Mesodermal cell (in vitro differentiated cells): ENCODE measurements around the gene NUDT14.

Experiments
- H3K27ac ChIP-seq: 2 replicates; pipeline ENCODE4 v1.7.0; 2013; ENCODE audit warnings: mild to moderate bottlenecking, low read depth, low read length, moderate library complexity; ENCODE audit not compliant: severe bottlenecking
- H3K36me3 ChIP-seq: 2 replicates; pipeline ENCODE4 v1.7.1; 2013; ENCODE audit warnings: mild to moderate bottlenecking, low read length, moderate library complexity; ENCODE audit not compliant: control insufficient read depth, insufficient read depth
- H3K4me1 ChIP-seq: one replicate; pipeline ENCODE4 v1.7.1; 2013; ENCODE audit warnings: mild to moderate bottlenecking, low read length; ENCODE audit not compliant: insufficient read depth, control insufficient read depth, poor library complexity, severe bottlenecking
- H3K4me3 ChIP-seq: 2 replicates; pipeline ENCODE4 v1.7.0; 2013; ENCODE audit warnings: low read length, control low read depth, mild to moderate bottlenecking; ENCODE audit not compliant: insufficient read depth, poor library complexity, severe bottlenecking; ENCODE audit errors: extremely low read depth
- H3K9me3 ChIP-seq: 2 replicates; pipeline ENCODE4 v1.7.1; 2013; ENCODE audit warnings: mild to moderate bottlenecking, low read length, moderate library complexity; ENCODE audit not compliant: control insufficient read depth
- WGBS, 2 experiments: methylation state at CpG; one replicate each; pipeline ENCODE4 v1.1.5; 2013; ENCODE audit warnings: missing lambda C conversion rate in 2 of 2; ENCODE audit not compliant: insufficient coverage in 2 of 2; 5-methylcytosine and 5-hydroxymethylcytosine counted together

NUDT14 gene

DNA sequence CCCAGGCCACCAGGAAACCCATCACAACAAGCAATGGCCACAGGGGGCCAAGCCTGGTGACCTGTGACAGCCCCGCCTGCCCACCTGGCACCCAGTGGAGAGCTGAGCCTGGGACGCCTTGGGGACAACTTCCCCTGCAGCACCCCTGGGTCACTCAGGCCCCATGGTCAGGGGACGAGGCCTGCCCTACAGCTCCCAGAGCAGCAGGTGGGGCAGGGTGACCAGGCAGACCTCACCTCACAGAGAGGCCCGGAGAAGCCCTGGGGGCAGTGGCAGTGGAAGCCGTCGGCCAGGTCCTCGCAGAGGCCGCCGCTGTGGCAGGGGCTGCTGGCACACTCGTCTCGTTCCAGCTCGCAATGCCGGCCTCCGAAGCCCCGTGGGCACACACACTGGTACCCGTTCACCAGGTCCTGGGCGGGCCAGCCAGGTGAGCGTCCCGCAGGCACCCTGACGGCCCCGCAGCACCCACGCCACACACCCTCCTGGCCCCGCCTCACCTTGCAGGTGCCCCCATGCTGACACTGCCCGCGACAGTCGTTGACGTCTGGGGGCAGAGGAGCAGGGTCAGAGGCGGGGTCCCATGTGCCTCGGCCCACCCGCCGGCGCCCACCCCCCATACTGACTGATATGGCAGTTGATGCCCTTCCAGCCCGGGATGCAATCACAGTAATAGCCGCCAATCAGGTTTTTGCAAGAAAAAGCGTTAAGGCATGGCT, 30.6 kb downstream of the NUDT14 start:
- 90 to 92% methylated on average over 32 to 34 of the region's 35 CpGs for WGBS, 2 experiments
- Histone ChIP-seq H3K9me3 (no peaks in the 10 kb centered on the region), H3K4me3 (no peak overlapping the region), H3K36me3 (no peaks in the 10 kb centered on the region), H3K4me1 (no peaks in the 10 kb centered on the region), H3K27ac (no peak overlapping the region)

DNA sequence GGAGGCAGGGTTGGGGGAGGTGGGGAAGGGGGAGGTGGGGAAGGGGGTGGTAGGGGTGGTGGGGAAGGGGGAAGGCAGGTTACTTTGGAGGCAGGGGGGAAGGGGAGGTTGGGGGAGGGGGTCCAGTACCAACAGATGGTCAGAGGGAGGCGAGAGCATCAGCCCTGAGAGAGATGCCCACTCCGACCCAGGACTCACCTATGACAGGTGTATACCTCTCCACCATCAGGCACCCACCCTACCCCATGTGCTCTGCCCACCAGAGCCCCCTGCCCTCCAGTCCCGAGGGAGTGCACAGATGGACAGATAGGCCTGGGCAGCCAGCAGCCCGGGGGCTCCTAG, 31.1 kb downstream of the NUDT14 start:
- 80 to 90% methylated on average over 1 to 3 of the region's 4 CpGs for WGBS, 2 experiments

DNA sequence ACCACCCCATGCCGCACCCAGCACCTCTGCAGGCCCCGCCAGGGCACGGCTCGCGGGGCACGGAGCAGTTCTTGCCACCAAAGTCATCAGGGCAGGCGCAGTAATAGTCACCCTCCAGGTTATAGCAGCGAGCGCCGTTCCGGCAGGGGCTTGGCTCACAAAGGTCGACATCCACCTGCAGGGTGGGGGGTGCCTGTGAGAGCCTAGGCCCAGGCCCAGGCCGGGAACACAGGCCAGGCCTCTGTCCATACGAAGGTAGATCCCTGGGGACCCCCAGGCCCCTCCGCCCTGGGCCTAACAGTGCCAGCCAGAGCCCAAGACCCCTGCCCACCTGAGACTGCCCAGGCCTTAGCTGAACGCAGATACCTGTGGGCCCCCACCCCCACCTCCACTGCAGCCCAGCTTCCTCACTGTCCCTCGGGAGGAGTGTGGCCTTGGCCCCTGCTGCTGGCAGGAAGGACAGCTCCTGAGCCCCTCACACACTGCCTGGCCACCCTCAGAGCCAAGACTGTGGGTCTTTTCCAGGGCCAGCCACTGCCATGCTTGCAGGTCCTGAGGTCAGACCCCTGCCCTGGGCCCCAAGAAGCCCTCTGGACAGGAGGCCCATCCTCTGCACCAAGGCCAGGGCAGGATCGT, 31.8 kb downstream of the NUDT14 start:
- H3K4me3 ChIP-seq = no peak overlapping the region
- H3K4me1 ChIP-seq = no peaks in the 10 kb centered on the region
- WGBS, 2 experiments = 85 to 90% methylated on average over 11 to 16 of the region's 18 CpGs
- no peak overlapping the region for H3K27ac ChIP-seq
- H3K36me3 ChIP-seq = no peaks in the 10 kb centered on the region
- no peaks in the 10 kb centered on the region for H3K9me3 ChIP-seq

More for the DNA sequence above, 31.1 kb downstream of the NUDT14 start:
- H3K4me1 ChIP-seq = no peaks in the 10 kb centered on the region
- H3K4me3 ChIP-seq = no peak overlapping the region
- no peaks in the 10 kb centered on the region for H3K36me3 ChIP-seq
- H3K9me3 ChIP-seq = no peaks in the 10 kb centered on the region
- no peak overlapping the region for H3K27ac ChIP-seq

DNA sequence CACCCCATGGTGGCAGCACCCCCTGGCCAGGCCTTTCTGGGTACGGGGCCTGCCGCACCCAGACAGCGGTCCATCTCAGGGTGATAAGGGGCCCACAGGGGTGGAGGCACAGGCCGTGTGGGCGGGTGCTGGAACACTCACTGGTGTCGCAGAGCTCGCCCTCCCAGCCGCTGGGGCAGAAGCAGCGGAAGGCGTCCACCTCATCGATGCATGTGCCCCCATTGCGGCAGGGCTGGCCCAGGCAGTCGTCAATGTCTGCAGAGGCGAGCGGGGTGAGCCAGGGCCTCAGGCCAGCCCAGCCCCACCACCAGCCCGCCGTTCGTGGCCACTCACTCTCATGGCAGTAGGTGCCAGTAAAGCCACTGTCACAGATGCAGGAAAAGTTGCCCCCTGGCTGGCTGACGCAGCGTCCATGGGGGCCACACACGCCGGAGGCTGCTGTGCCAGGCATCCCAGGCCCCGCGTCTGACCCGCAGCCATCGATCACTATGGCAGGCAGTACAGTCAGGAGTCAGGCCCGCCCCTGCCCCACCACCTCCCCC, 32.4 kb downstream of the NUDT14 start:
- H3K4me1 ChIP-seq = no peaks in the 10 kb centered on the region
- H3K27ac ChIP-seq = no peak overlapping the region
- H3K9me3 ChIP-seq = no peaks in the 10 kb centered on the region
- WGBS, 2 experiments = 89 to 93% methylated on average over 21 to 23 of the region's 27 CpGs
- H3K36me3 ChIP-seq = no peaks in the 10 kb centered on the region
- H3K4me3 ChIP-seq = no peak overlapping the region

DNA sequence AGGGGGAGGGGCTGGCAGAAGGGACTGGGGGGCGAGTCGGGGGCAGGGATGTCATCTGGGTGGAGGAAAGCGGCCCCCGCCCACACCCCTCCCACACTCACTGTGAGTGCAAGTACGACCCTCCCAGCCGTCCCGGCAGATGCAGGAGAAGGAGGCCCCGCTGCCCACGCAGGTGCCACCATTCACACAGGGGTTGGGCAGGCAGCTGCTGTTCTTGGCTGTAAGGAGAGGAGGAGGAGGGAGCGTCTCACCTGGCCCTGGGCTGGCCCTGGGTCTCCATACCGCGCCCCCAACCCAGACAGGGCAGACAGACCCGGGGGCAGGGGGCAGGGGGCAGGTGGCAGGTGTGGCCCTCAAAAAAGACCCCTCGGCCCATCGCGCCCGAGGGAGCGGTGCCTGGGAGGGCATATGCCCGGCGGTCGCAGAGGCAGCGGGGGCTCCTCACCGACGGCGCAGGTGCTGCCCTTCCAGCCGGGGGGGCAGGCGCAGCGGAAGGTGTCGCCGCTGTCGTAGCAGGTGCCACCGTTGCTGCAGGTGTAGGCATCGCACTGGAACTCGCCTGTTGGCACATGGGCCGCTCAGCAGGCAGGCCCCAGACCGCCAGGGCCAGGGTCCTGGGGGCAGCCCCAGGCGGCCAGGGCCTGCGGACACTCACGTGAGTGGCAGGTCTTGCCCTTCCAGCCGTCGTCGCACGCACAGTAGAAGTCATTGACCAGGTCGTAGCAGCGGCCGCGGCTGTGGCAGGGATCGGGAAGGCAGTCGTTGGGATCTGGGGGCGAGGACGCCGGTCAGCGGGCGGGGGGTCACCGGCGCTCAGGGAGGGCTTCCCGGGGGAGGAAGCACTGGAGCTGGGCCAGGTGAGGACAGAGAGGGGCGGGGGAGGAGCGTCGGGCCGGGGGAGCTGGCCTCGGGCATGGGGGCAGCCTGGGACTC, 33.2 kb downstream of the NUDT14 start:
- H3K9me3 ChIP-seq = no peaks in the 10 kb centered on the region
- no peaks in the 10 kb centered on the region for H3K36me3 ChIP-seq
- H3K4me1 ChIP-seq = no peaks in the 10 kb centered on the region
- H3K4me3 ChIP-seq = no peak overlapping the region
- H3K27ac ChIP-seq = no peak overlapping the region
- 94 to 97% methylated on average over 36 to 55 of the region's 62 CpGs for WGBS, 2 experiments

DNA sequence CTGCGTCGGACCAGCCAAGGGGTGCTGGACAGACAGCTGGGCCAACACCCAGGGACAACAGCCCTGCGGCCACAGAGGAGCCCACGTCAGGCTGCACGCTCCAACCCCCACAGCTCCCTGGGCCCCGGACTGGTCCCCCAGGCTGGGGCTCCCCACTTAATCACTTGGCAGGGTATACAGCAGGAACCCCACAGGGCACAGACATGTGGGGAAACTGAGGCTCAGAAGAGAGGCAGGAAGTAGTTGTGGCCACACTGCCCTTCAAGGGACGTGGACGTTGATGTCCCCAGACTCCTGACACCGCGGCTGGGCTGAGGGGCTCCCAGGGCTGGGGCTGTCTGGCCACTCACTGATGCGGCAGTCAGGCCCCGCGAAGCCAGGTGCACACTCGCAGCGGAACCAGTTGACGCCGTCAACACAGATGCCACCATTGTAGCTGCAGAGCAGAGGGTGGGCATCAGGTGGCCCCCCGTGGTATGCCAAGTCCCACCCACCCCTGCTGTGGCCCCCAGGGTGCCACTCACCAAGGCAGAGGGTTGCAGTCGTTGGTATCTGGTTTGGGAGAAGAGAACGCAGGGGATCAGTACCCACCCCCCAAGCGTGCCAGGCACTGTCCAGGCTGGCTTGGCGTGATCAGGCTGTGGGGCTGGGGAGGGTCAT, 34.0 kb downstream of the NUDT14 start:
- Histone ChIP-seq H3K9me3 (no peaks in the 10 kb centered on the region), H3K4me3 (no peak overlapping the region), H3K36me3 (no peaks in the 10 kb centered on the region), H3K27ac (no peak overlapping the region), H3K4me1 (no peaks in the 10 kb centered on the region)
- 90 to 97% methylated on average over 16 to 17 of the region's 22 CpGs for WGBS, 2 experiments

DNA sequence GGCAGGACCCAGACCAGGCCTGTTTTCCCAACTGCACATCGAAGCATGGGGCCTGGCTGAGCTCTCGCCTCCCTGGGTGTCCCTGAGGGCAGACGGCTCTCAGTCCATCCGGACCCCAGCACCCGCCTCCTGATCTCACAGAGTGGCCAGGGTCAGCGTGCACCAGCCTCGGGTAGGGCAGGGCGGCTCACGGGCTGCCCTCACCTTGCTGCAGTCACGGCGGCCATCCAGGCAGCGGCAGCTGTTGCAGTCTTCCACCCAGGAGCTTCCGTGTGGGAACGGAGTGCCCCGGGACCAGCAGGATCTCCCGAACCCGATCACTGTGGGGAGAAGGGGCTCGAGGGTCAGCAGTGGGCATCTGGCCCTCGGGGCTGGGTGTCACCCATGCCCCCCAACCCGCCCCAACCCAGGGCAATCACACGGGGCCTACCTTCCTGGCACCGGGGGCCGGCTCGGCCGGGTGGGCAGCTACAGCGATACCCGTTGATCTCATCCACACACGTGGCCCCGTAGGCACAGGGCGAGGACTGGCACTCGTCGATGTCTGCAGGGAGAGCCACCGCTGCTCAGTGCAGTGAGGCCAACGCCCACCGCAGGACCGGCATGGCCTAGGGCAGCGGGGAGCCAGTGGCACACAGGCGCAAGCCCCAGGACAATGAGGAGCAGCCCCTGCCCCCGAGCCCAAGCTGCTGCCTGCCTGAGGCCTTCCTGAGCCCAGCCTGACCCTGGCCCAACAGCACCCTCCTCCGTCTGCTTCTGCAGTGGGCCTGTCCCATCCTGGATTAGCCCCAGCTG, 34.7 kb downstream of the NUDT14 start:
- no peak overlapping the region for H3K4me3 ChIP-seq
- H3K27ac ChIP-seq = no peak overlapping the region
- WGBS, 2 experiments = 92 to 93% methylated on average over 36 to 37 of the region's 40 CpGs

DNA sequence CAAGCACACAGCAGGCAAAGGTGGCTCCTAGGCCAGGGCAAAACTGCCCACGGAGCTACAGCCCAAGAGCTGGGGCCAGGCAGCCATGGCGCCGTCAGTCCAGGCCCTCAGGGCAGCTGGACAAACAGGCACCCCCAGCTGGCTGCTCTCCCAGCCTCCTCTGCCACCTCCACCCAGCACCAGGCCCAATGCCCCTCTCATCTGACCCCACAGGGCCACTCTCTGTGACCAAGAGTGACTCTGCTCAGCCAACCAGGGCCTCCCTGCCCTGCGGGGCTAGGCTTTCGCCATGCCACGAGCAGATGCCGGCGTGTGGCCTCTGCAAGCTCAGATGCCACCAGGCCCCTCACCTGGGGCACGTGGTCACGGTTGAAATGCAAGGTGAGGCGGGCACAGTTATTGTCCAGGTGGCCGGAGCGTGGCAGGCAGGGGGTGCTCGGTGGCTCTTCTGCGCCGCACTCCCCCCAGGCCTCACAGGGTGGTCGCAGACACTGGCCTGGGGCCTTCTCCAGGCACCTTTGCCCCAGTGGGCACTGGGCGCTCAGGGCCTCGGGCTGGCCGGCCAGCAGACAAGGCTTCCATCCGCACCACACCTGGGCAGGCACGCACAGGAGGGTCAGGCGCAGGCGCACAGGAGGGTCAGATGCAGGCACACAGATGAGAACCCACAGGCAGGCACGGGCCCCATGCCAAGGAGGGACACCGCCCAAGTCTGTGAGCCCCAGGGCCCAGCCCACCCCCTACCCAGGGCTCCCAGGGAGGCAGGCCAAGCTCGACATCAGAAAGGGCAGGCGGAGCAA, 35.5 kb downstream of the NUDT14 start:
- H3K4me1 ChIP-seq = no peaks in the 10 kb centered on the region
- H3K9me3 ChIP-seq = no peaks in the 10 kb centered on the region
- WGBS, 2 experiments = 90 to 93% methylated on average over 25 to 26 of the region's 28 CpGs

More for the DNA sequence above, 34.7 kb downstream of the NUDT14 start:
- no peaks in the 10 kb centered on the region for H3K36me3 ChIP-seq
- H3K9me3 ChIP-seq = no peaks in the 10 kb centered on the region
- no peaks in the 10 kb centered on the region for H3K4me1 ChIP-seq

DNA sequence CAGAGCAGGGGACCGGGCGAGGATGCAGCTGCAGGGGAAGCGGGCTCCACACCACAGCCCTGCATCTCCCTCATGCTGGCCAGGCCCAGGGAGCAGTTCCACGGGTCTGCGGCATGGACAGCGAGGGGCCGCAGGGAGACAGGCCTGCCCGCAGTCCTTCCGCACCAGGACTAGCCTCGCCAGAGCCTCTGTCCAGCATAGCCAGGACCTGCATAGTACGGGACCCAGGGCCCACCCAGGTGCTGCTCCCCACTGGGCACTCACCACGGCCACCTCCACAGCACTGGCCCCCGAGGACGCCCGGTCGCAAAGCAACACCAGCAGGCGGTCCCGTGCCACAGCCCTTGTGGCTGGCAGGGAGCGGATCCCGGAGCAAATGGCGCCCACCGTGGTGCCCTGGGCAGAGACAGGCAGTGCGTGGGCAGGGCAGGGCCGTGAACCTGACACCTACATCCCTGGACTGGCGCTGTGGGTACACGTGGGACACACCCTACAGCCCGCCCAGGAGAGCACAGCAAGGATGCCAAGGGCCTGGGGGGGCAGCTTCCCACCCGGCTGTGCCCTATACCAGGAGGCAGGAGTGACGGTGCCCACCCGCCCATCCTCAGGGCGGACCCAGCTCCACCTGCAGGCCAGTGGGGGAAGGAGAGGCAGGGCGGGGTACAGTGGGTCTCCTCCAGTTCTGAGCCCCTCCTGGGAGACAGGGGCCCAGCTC, 36.3 kb downstream of the NUDT14 start:
- H3K27ac ChIP-seq = no peak overlapping the region
- H3K4me1 ChIP-seq = no peaks in the 10 kb centered on the region
- H3K9me3 ChIP-seq = peaks cover 6% of the 10 kb centered on the region
- no peaks in the 10 kb centered on the region for H3K36me3 ChIP-seq
- no peak overlapping the region for H3K4me3 ChIP-seq
- WGBS, 2 experiments = 94% methylated on average over 24 to 27 of the region's 32 CpGs

More for the DNA sequence above, 35.5 kb downstream of the NUDT14 start:
- Histone ChIP-seq H3K27ac (no peak overlapping the region), H3K36me3 (no peaks in the 10 kb centered on the region), H3K4me3 (no peak overlapping the region)
